ENCODE measurements around the gene AK5.
"Not testable (repeated sequence)": the region's sequence is repeated elsewhere in the genome, so short reads cannot be mapped to it uniquely, and the experiment has no call there.

Gene AK5

GRCh38 chr1:77513839-77514763 lies 232.3 kb downstream of the AK5 start:
- DNase-seq: no peak

GRCh38 chr1:77514921-77515776 lies 233.3 kb downstream of the AK5 start:
- DNase-seq: no peak

DNA sequence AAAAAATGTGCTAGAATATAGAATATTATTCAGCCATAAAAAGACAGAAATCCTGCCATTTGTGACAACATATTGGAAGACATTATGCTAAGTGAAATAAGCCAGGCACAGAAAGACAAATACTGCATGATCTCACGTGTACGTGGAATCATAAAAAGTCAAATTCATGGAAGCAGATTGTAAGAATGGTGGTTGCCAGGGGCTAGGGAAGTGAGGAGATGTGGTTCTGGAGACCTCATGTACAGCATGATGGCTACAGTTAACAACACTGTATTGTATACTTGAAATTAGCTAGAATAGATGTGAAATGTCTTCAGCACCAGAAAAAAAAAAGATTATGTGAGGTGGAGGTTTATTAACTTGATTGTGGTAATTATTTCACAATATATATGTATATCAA lies 234.3 kb downstream of the AK5 start:
- DNase-seq: no peak

GRCh38 chr1:77524038-77524437 lies 242.2 kb downstream of the AK5 start:
- no peak for DNase-seq

GRCh38 chr1:77531149-77531548 lies 249.3 kb downstream of the AK5 start:
- not testable (repeated sequence) for DNase-seq

DNA sequence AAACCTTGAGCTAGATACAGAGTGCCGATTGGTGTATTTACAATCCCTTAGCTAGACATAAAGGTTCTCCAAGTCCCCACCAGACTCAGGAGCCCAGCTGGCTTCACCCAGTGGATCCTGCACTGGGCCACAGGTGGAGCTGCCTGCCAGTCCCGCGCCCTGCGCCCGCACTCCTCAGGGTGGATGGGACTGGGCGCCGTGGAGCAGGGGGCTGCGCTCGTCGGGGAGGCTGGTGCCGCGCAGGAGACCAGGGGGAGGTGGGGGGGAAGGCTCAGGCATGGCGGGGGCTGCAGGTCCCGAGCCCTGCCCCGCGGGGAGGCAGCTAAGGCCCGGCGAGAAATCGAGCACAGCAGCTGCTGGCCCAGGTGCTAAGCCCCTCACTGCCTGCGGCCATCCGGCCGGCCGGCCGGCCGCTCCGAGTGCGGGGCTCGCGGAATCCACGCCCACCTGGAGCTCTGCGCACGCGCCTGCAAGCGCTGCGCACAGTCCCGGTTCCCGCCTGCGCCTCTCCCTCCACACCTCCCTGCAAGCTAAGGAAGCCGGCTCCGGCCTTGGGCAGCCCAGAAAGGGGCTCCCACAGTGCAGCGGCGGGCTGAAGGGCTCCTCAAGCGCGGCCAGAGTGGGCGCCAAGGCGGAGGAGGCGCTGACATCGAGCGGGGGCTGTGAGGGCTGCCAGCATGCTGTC lies 249.9 kb downstream of the AK5 start:
- not testable (repeated sequence) for DNase-seq

DNA sequence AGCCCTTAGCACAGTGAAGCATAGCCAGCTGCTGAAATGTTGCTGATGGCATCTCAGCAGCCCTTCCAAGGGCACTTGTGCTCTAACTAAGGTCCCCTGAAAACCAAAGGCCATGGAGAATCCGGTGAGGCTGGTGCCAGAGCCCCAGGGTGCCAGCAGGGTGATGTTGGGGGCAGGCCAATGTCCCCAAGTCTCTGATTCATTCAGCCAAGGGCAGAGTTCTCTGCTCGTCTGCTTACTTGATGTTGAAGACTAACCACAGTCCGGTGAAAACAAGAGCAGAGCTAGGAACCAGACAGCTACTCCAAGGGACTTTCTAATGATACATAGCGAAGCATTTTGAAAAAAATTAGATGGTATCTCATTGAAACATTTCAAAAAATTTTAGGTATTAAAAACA lies 250.8 kb downstream of the AK5 start:
- DNase-seq: no peak

- DNase-seq: no peak
Measured at GRCh38 chr1:77533660-77534305, 252.0 kb downstream of the AK5 start.

DNA sequence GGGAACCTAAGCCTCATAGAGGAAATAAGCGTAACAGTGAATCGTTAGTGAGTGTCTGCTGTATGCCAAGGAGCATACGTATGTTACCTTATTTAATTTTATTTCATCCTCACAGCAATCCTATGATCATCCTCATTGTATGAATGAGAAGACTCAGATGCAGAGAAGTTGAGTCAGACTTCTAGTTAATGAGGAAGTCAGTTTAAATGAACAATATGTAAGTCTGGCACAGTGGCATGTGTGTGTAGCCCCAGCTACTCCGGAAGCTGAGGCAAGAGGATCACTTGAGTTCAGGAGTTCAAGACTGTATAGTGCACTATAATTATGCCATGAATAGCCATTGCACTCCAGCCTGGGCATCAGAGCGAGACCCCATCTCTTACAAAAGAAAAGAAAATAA lies 252.6 kb downstream of the AK5 start:
- DNase-seq: no peak

DNA sequence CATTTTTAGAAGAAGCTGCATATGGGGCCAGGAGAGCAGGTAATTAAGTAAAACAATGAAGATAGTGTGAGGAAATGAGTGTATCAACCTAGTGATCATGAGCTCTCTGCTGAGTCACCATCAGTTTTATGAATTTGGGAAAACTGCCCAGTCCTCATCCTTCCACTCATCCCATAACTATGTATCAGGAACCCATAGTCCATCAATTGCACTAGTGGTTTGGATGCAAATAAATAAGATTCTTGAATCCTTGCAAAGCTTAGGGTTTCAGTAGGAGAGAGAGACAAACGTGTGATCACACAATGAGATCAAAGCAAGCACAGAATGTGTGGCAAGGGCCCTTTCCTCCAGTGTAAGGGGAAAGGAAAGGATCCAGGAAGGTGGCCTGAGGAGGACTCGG lies 255.0 kb downstream of the AK5 start:
- no peak for DNase-seq

DNA sequence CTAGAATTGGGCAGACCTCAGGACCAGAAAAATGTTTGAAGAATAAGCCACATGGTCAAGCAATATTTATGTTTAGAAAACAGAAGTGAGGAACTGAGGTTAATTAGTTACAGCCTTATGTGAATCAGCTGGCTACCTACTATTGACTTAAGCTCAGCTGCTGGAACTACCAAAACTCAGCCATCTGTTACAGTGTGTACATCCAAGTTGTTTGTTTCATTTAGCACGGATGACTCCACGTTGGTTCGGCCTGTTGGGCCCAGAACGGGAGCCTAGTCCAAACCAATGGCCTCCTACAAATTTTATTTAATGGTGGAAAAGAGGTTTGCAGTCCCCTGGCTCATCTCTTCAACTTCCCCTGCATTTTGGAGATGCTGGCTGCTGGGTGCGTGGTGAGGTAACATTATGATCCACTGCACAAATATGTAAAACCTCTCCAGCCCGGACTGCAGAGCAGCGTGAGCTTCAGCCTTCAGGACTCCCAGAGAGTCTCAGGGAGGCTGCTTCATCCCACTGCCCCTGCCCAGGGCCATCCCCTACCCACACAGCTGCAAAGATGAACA lies 257.2 kb downstream of the AK5 start:
- DNase-seq: no peak

DNA sequence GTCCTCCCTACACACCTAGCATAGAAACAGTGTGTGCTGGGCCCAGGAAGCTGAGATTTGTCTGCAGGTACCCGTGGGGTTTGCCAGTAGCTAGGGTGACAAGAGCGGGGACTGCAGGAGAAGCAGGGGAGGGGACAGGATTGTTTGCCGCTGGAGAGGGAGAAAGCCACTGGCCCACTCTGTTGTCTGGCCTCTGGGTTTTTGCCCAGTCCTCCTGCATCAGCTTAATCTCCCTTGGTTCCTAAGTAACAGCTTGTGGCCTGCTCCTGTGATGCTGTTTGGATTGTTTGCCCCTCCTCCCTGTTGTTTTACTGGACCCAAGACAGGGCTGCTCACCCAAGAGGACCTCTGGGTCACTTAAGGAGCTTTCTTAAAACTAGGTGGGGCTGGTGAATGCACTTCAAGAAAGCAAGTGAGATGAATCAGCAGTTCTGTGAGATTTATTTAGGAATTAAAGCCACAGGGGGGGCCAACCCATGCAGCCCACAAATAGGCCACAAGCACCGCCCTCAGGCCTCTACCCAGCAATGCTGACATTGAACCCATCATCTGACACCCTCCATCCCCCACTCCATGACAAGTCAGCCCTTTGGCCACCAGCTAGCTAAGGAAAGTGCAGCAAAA lies 257.8 kb downstream of the AK5 start:
- DNase-seq: no peak

GRCh38 chr1:77540501-77541161 lies 258.8 kb downstream of the AK5 start:
- no peak for DNase-seq

GRCh38 chr1:77541162-77541545 lies 259.3 kb downstream of the AK5 start:
- DNase-seq: no peak

- no peak for DNase-seq
Measured at GRCh38 chr1:77542813-77543420, 261.1 kb downstream of the AK5 start.

DNA sequence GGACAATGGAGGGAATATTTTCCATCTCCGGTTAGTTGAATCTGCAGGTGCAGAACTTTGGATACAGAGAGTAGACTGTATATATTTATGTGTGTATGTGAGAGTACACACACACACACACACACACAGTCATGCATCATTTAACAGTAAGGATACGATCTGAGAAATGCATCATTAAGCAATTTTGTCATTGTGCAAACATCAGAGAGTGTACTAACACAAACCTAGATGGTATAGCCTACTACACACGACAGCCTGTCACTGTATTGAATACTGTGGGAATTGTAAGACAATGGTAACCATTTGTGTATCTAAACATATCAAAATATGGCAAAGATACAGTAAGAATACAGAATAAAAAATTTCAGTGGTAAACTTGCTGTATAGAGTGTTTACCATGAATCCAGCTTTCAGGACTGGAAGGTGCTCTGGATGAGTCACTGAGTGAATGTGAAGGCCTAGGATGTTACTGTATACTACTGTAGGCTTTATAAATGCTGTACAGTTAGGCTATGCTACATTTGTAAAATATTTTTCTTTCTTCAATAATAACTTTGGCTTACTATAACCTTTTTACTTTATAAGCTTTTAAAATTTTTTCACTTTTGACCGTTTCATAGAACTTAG lies 262.1 kb downstream of the AK5 start:
- no peak for DNase-seq

- DNase-seq: no peak
Measured at GRCh38 chr1:77544845-77545244, 263.0 kb downstream of the AK5 start.

- DNase-seq: no peak
Measured at GRCh38 chr1:77545970-77546369, 264.2 kb downstream of the AK5 start.

DNA sequence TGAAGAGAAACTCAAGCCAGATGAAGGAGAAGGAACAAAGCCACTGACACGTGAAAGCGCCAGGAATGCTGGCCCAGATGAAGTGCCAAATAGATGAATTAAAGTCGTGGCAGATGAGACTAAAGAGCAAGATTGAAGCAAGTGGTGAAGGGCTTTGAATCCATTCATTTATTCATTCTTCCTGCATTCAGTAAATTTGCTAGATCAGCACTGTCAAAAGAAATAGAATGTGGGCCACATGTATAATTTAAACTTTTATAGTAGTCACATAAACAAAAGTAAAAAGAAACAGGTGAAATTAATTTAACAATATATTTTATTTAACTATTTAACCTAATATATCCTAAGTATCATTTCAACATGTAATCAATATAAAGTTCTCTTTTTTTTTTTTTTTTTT lies 265.1 kb downstream of the AK5 start:
- DNase-seq: no peak

- DNase-seq: no peak
Measured at GRCh38 chr1:77548285-77548684, 266.5 kb downstream of the AK5 start.

DNA sequence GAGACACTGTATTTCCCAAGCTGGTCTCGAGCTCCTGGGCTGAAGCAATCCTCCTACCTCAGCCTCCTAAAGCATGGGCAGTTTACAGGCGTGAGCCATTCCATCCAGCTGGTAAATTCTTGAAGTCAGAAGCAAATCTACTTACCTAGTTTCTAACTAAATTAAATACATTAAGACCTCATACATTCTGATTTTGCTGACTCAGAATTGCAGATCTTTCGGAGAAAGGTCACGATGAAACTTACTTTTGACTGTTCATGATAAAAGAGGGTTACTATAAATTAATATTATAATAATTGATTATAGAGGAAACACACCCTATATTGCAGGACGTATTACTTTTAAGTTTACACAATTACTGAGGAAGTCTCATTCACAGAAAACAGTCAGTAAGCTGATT lies 268.3 kb downstream of the AK5 start:
- no peak for DNase-seq

Data from NK-92 treated with Interleukin-12 subunit alpha and Interleukin-12 subunit beta, amount 100 ng/mL, for 24 hours (cell line).